ENCODE data around the gene TTC39C. TPM values are rescaled to one million over a fixed set of nuclear protein-coding genes. Genes with fewer than 3 reads are reported as not detected.

Gene TTC39C
- total and polyA plus RNA-seq, 2 experiments from 2014 or later, result 4.1 to 6.0 TPM

- DNase-seq (ENCODE audit: low read depth in 1 of 2, low spot score in 1 of 2), result peak in 1 of 2 donors; percentile 71
- Histone ChIP-seq H3K4me1 (ENCODE audit: low read depth) (peaks cover 8% of the 10 kb centered on the region), H3K36me3 (no peaks in the 10 kb centered on the region), H3K27ac (no peak overlapping the region), H3K9me3 (ENCODE audit: low read depth) (no peaks in the 10 kb centered on the region), H3K4me3 (no peak overlapping the region), H3K27me3 (no peaks in the 10 kb centered on the region)
- TF ChIP-seq CTCF (IDR thresholded peaks at IDR 0.05; ENCODE audit: low read depth, low read length), result no peak
Measured at GRCh38 chr18:24060644-24061043, 46.1 kb downstream of the TTC39C start.

GRCh38 chr18:24063121-24063731 is 48.7 kb downstream of the TTC39C start:
- Histone ChIP-seq H3K36me3 (no peaks in the 10 kb centered on the region), H3K4me3 (no peak overlapping the region), H3K4me1 (ENCODE audit: low read depth) (no peaks in the 10 kb centered on the region), H3K27me3 (no peaks in the 10 kb centered on the region), H3K9me3 (ENCODE audit: low read depth) (no peaks in the 10 kb centered on the region), H3K27ac (no peak overlapping the region)
- peak in 1 of 2 donors; percentile 39 for DNase-seq (ENCODE audit: low read depth in 1 of 2, low spot score in 1 of 2)
- TF ChIP-seq CTCF (IDR thresholded peaks at IDR 0.05; ENCODE audit: low read depth, low read length), result no peak

- Histone ChIP-seq H3K27me3 (no peaks in the 10 kb centered on the region), H3K36me3 (no peaks in the 10 kb centered on the region), H3K27ac (no peak overlapping the region), H3K9me3 (ENCODE audit: low read depth) (no peaks in the 10 kb centered on the region), H3K4me3 (no peak overlapping the region), H3K4me1 (ENCODE audit: low read depth) (no peaks in the 10 kb centered on the region)
- DNase-seq (ENCODE audit: low read depth in 1 of 2, low spot score in 1 of 2), result no peak
- no peak for TF ChIP-seq CTCF (IDR thresholded peaks at IDR 0.05; ENCODE audit: low read depth, low read length)
Measured at GRCh38 chr18:24064391-24065100, 50.0 kb downstream of the TTC39C start.

GRCh38 chr18:24065906-24066305 is 51.4 kb downstream of the TTC39C start:
- Histone ChIP-seq H3K9me3 (ENCODE audit: low read depth) (no peaks in the 10 kb centered on the region), H3K36me3 (no peaks in the 10 kb centered on the region), H3K4me3 (no peak overlapping the region), H3K4me1 (ENCODE audit: low read depth) (no peaks in the 10 kb centered on the region), H3K27ac (no peak overlapping the region), H3K27me3 (no peaks in the 10 kb centered on the region)
- no peak for TF ChIP-seq CTCF (IDR thresholded peaks at IDR 0.05; ENCODE audit: low read depth, low read length)
- DNase-seq (ENCODE audit: low read depth in 1 of 2, low spot score in 1 of 2), result peak in 1 of 2 donors; percentile 21

- no peak overlapping the region for H3K27ac ChIP-seq
- H3K27me3 ChIP-seq, result no peaks in the 10 kb centered on the region
- H3K4me1 ChIP-seq (ENCODE audit: low read depth), result no peaks in the 10 kb centered on the region
- TF ChIP-seq CTCF (IDR thresholded peaks at IDR 0.05; ENCODE audit: low read depth, low read length), result no peak
- no peak for DNase-seq (ENCODE audit: low read depth in 1 of 2, low spot score in 1 of 2)
- no peak overlapping the region for H3K4me3 ChIP-seq
- no peaks in the 10 kb centered on the region for H3K9me3 ChIP-seq (ENCODE audit: low read depth)
- no peaks in the 10 kb centered on the region for H3K36me3 ChIP-seq
Measured at GRCh38 chr18:24068945-24069693, 54.6 kb downstream of the TTC39C start.

All from cardiac muscle cell (in vitro differentiated cells and primary cell).